GM13977 (cell line): ENCODE data around the gene HYI.

Source experiments
- DNase-seq: peaks from one replicate; pipeline ENCODE4 v3.0.0; 2012; ENCODE audit warnings: low spot score
- in situ Hi-C: fragments of 300-500 bp; cut with MboI; formaldehyde crosslinking; loops from one replicate; pipeline ENCODE4 v1.12.0; 2022; ENCODE audit warnings: low sequenced_read_pairs, low pct_unique_long_range_greater_than_20kb, mixed read lengths, inconsistent platforms; ENCODE audit not compliant: unreplicated experiment
- TF ChIP-seq, protein P1 (sequence below): IDR thresholded peaks from 2 replicates; pipeline ENCODE4 v1.5.1; 2012; ENCODE audit warnings: mild to moderate bottlenecking, control low read depth; ENCODE audit not compliant: insufficient read depth; ENCODE audit errors: extremely low read depth, missing control alignments

Gene HYI

DNA sequence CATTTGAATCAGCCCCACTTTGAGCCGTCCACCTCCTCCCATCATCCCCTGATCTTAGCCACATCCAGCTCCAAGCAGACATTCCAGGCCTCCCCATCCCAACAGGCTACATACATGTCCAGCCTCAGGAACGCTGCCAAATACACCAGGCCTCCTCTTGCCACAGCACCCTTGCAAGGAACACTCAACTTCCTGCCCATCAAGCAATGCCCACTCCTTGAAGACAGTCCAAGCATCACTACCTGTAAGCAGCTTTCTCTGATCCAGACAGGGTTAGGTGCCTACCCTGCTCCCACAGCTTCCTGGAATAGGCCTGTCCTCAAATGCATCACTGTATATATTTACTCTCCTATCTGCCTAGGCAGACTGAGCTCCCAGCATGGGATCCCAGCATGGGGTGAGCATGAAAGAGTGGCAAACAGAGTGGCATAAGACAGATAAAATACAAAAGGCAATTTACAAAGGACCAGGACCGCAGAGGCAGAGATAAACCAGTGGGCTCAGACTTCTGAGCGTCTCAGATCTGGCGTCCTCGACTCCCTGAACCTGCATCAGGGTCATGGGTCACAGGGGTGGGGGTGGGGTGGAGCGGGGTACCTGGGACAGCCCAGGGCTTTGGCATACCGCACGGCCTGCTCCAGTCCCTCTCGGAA is 816 bp downstream of the HYI start:
- in situ Hi-C loops: no loop called here
- TF ChIP-seq, protein P1, sequence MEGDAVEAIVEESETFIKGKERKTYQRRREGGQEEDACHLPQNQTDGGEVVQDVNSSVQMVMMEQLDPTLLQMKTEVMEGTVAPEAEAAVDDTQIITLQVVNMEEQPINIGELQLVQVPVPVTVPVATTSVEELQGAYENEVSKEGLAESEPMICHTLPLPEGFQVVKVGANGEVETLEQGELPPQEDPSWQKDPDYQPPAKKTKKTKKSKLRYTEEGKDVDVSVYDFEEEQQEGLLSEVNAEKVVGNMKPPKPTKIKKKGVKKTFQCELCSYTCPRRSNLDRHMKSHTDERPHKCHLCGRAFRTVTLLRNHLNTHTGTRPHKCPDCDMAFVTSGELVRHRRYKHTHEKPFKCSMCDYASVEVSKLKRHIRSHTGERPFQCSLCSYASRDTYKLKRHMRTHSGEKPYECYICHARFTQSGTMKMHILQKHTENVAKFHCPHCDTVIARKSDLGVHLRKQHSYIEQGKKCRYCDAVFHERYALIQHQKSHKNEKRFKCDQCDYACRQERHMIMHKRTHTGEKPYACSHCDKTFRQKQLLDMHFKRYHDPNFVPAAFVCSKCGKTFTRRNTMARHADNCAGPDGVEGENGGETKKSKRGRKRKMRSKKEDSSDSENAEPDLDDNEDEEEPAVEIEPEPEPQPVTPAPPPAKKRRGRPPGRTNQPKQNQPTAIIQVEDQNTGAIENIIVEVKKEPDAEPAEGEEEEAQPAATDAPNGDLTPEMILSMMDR: no peak
- DNase-seq: no peak

- no peak for DNase-seq
- TF ChIP-seq, protein P1: no peak
- in situ Hi-C loops: no loop called here
Observed at GRCh38 chr1:43451701-43452532, 1.8 kb downstream of the HYI start.

DNA sequence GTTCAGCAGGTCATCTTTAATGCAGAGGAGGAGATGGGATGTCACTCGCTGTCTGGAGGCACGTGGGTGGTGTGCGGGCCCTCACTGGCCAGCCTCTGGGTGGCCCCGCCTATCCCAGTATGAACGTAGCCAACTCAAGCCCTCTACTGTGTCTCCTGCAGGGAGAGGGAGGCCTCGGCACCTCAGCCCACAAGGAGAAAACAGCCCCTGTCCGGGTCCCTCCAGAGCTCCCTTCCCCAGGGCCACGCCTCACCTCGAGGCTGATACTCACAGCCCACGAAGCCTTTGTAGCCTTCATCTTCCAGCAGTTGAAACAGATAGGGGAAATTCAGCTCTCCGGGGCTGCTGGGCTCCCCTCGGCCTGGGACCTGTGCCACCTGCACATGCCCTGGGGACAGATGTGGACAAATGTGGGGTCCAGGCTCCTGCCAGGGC is 2.6 kb downstream of the HYI start:
- TF ChIP-seq, protein P1: no peak
- in situ Hi-C loops: no loop called here
- no peak for DNase-seq

DNA sequence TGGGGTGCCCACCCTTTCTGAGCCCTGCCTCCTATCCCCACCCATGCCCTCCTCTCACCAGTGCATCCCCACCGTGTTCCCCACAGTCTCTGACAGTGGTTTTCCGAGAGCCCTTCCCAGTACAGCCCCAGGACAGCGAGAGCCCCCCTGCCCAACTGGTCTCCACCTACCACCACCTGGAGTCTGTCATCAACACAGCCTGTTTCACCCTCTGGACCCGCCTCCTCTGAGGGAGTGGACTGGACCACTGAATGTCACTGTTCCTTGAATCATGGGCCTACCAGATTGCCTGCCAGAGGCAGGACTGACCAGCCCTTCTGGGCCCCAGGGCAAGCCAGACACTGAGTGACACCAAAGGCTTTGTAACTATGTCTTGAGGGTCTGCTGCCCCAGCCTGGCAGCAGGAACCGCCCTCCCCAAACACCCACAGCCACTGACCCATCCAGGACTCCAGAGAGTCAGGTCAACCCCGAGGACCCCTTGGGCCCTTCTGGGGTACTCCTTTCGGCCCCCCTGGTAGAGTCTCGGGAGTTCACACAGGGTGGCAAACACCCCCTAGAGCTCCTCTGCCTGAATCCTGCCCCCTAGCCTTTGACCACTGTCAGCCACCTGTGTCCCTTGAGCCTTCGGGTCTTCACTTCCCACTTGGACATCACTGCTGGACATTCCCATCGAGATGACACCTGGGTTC is 3.3 kb downstream of the HYI start:
- in situ Hi-C loops: no loop called here
- no peak for DNase-seq
- TF ChIP-seq, protein P1: no peak

- in situ Hi-C loops: no loop called here
- DNase-seq: no peak
- TF ChIP-seq, protein P1: no peak
Observed at GRCh38 chr1:43449708-43450069, 4.0 kb downstream of the HYI start.

DNA sequence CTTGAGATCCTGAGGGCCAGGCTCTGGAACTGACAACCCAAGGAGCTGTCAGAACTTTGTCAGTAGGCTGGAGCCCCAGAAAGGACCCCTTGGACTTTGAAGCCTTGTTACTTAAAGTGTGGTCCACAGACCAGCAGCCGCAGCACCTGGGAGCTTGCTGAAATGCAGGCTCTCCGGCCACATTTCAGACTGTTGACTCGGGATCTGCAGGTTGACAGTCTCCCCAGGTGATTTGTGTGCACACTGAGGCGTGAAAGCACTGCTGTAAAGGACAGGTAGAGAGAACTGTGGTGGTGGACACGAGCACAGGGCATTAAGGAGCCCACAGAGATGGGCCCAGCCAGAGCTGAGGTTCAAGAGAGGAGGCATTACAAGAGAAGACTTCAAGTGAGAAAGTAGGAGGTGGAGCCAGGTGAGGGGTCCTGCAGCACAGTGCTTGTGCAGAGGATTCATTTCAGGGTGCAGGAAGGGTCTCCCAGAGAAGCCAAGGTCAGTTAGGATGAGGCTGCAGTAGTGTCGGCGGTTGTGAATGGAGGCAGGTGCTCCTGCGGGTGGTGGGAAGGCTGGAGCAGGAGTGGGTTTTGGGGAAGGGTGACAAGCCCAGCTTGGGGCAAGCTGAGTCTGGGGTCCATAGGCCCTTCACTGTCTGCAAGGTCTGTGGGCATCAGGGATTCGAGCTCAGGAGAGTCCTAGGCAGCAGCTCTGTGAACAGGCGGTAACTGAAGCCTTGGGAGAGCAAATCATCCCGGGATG is 4.6 kb downstream of the HYI start:
- in situ Hi-C loops: no loop called here
- TF ChIP-seq, protein P1: no peak
- DNase-seq: no peak
